Stimulated activated naive CD8-positive, alpha-beta T cell treated with anti-CD3 and anti-CD28 coated beads, Interleukin-15, amount 100 ng/mL, for 72 hours (primary cell): ENCODE measurements around the gene FZR1.
"Not testable (repeated sequence)": the region's sequence is repeated elsewhere in the genome, so short reads cannot be mapped to it uniquely, and the experiment has no call there.

Experiments
- ATAC-seq: fragments of 150-1000 bp; cut with Tn5 transposase; 2 replicates; pipeline ENCODE4 v1.10.0; 2021; ENCODE audit warnings: mild to moderate bottlenecking, moderate library complexity
- DNase-seq, 2 donors: peaks; one replicate each; pipeline ENCODE4 v3.0.0; 2021 to 2022
- H3K27ac Mint-ChIP-seq, 2 donors: one replicate each; pipeline ENCODE4 v1.8.0; 2022; ENCODE audit warnings: mild to moderate bottlenecking in 2 of 2, mixed read lengths in 2 of 2, moderate library complexity in 2 of 2
- H3K27me3 Mint-ChIP-seq: one replicate; pipeline ENCODE4 v1.8.0; 2022; ENCODE audit warnings: mixed read lengths
- H3K4me1 Mint-ChIP-seq: one replicate; pipeline ENCODE4 v1.8.0; 2022; ENCODE audit warnings: mild to moderate bottlenecking, mixed read lengths
- H3K4me3 Mint-ChIP-seq, 2 donors: one replicate each; pipeline ENCODE4 v1.8.0; 2022; ENCODE audit warnings: mild to moderate bottlenecking in 2 of 2, mixed read lengths in 2 of 2, moderate library complexity in 1 of 2
- H3K9me3 Mint-ChIP-seq, 2 donors: one replicate each; pipeline ENCODE4 v1.8.0; 2022; ENCODE audit warnings: mixed read lengths in 2 of 2

FZR1 gene

GRCh38 chr19:3501780-3502179 lies 4.3 kb upstream of the FZR1 start:
- DNase-seq (no peak), ATAC-seq (no peak)
- Mint-ChIP-seq H3K4me1 (peaks cover 41% of the 10 kb centered on the region), H3K27me3 (no peaks in the 10 kb centered on the region), H3K27ac (no peak overlapping the region), H3K4me3 (no peak overlapping the region), H3K9me3 (no peaks in the 10 kb centered on the region)

- no peaks in the 10 kb centered on the region for H3K9me3 Mint-ChIP-seq
- no peak for ATAC-seq
- no peak overlapping the region for H3K27ac Mint-ChIP-seq
- no peak for DNase-seq
- H3K4me1 Mint-ChIP-seq, result peaks cover 45% of the 10 kb centered on the region
- no peaks in the 10 kb centered on the region for H3K27me3 Mint-ChIP-seq
- no peak overlapping the region for H3K4me3 Mint-ChIP-seq
Observed at GRCh38 chr19:3503036-3503572, 3.0 kb upstream of the FZR1 start.

- peaks cover 48% of the 10 kb centered on the region for H3K4me1 Mint-ChIP-seq
- no peak overlapping the region for H3K27ac Mint-ChIP-seq
- no peaks in the 10 kb centered on the region for H3K27me3 Mint-ChIP-seq
- ATAC-seq, result no peak
- no peak for DNase-seq
- peak overlapping the region; percentile 87 to 99 for H3K4me3 Mint-ChIP-seq
- H3K9me3 Mint-ChIP-seq, result no peaks in the 10 kb centered on the region
Observed at GRCh38 chr19:3504735-3505134, 1.4 kb upstream of the FZR1 start.

- peak overlapping the region; percentile 96 to 99 for H3K4me3 Mint-ChIP-seq
- no peaks in the 10 kb centered on the region for H3K9me3 Mint-ChIP-seq
- peak overlapping the region; percentile 93 to 98 for H3K27ac Mint-ChIP-seq
- no peaks in the 10 kb centered on the region for H3K27me3 Mint-ChIP-seq
- DNase-seq, result peak in 1 of 2 donors; percentile 36
- ATAC-seq, result no peak
- H3K4me1 Mint-ChIP-seq, result peaks cover 54% of the 10 kb centered on the region
Observed at GRCh38 chr19:3506384-3507340, 551 bp downstream of the FZR1 start.

- no peaks in the 10 kb centered on the region for H3K9me3 Mint-ChIP-seq
- no peak for DNase-seq
- ATAC-seq, result no peak
- H3K27ac Mint-ChIP-seq, result peak overlapping the region; percentile 93 to 98
- H3K4me1 Mint-ChIP-seq, result peaks cover 63% of the 10 kb centered on the region
- H3K27me3 Mint-ChIP-seq, result no peaks in the 10 kb centered on the region
- peak overlapping the region; percentile 96 to 99 for H3K4me3 Mint-ChIP-seq
Observed at GRCh38 chr19:3507371-3508120, 1.4 kb downstream of the FZR1 start.

- Mint-ChIP-seq H3K27ac (peak overlapping the region in 1 of 2 donors; percentile 19), H3K4me1 (peaks cover 65% of the 10 kb centered on the region), H3K4me3 (peak overlapping the region; percentile 47 to 55)
- H3K27me3 Mint-ChIP-seq, DNase-seq, H3K9me3 Mint-ChIP-seq, ATAC-seq: not testable (repeated sequence)
Observed at GRCh38 chr19:3508121-3508661, 2.1 kb downstream of the FZR1 start.

- no peaks in the 10 kb centered on the region for H3K9me3 Mint-ChIP-seq
- ATAC-seq (no peak), DNase-seq (no peak)
- peak overlapping the region; percentile 53 to 55 for H3K4me3 Mint-ChIP-seq
- peaks cover 71% of the 10 kb centered on the region for H3K4me1 Mint-ChIP-seq
- no peak overlapping the region for H3K27ac Mint-ChIP-seq
- H3K27me3 Mint-ChIP-seq, result no peaks in the 10 kb centered on the region
Observed at GRCh38 chr19:3508771-3509535, 2.8 kb downstream of the FZR1 start.

- Mint-ChIP-seq H3K27me3 (no peaks in the 10 kb centered on the region), H3K9me3 (no peaks in the 10 kb centered on the region), H3K4me3 (peak overlapping the region; percentile 53 to 55), H3K4me1 (peaks cover 74% of the 10 kb centered on the region), H3K27ac (peak overlapping the region in 1 of 2 donors; percentile 7)
- ATAC-seq (no peak), DNase-seq (no peak)
Observed at GRCh38 chr19:3509566-3509989, 3.5 kb downstream of the FZR1 start.

GRCh38 chr19:3510727-3511126 lies 4.6 kb downstream of the FZR1 start:
- Mint-ChIP-seq H3K9me3 (no peaks in the 10 kb centered on the region), H3K4me3 (no peak overlapping the region), H3K4me1 (peaks cover 80% of the 10 kb centered on the region), H3K27ac (no peak overlapping the region), H3K27me3 (no peaks in the 10 kb centered on the region)
- no peak for DNase-seq
- no peak for ATAC-seq

GRCh38 chr19:3511506-3512251 lies 5.6 kb downstream of the FZR1 start:
- Mint-ChIP-seq H3K27ac (peak overlapping the region in 1 of 2 donors; percentile 83), H3K27me3 (no peaks in the 10 kb centered on the region), H3K4me3 (no peak overlapping the region), H3K9me3 (no peaks in the 10 kb centered on the region), H3K4me1 (peaks cover 89% of the 10 kb centered on the region)
- no peak for DNase-seq
- ATAC-seq, result no peak

GRCh38 chr19:3512562-3513228 lies 6.6 kb downstream of the FZR1 start:
- H3K4me3 Mint-ChIP-seq, result no peak overlapping the region
- ATAC-seq (no peak), DNase-seq (no peak)
- H3K9me3 Mint-ChIP-seq, result no peaks in the 10 kb centered on the region
- peaks cover 86% of the 10 kb centered on the region for H3K4me1 Mint-ChIP-seq
- H3K27ac Mint-ChIP-seq, result no peak overlapping the region
- H3K27me3 Mint-ChIP-seq, result no peaks in the 10 kb centered on the region

GRCh38 chr19:3513229-3514140 lies 7.4 kb downstream of the FZR1 start:
- H3K27ac Mint-ChIP-seq, result no peak overlapping the region
- peaks cover 86% of the 10 kb centered on the region for H3K4me1 Mint-ChIP-seq
- H3K4me3 Mint-ChIP-seq, result no peak overlapping the region
- ATAC-seq (no peak), DNase-seq (no peak)
- H3K9me3 Mint-ChIP-seq, result no peaks in the 10 kb centered on the region
- H3K27me3 Mint-ChIP-seq, result no peaks in the 10 kb centered on the region

GRCh38 chr19:3514930-3515329 lies 8.8 kb downstream of the FZR1 start:
- DNase-seq (no peak), ATAC-seq (no peak)
- Mint-ChIP-seq H3K4me3 (no peak overlapping the region), H3K27me3 (no peaks in the 10 kb centered on the region), H3K27ac (no peak overlapping the region), H3K4me1 (peaks cover 82% of the 10 kb centered on the region), H3K9me3 (no peaks in the 10 kb centered on the region)
